ENCODE data around the gene VCAN. TPM values are rescaled to one million over a fixed set of nuclear protein-coding genes. Genes with fewer than 3 reads are reported as not detected.
"Not testable (repeated sequence)": the region's sequence is repeated elsewhere in the genome, so short reads cannot be mapped to it uniquely, and the experiment has no call there.

VCAN gene
- not detected for total RNA-seq

DNA sequence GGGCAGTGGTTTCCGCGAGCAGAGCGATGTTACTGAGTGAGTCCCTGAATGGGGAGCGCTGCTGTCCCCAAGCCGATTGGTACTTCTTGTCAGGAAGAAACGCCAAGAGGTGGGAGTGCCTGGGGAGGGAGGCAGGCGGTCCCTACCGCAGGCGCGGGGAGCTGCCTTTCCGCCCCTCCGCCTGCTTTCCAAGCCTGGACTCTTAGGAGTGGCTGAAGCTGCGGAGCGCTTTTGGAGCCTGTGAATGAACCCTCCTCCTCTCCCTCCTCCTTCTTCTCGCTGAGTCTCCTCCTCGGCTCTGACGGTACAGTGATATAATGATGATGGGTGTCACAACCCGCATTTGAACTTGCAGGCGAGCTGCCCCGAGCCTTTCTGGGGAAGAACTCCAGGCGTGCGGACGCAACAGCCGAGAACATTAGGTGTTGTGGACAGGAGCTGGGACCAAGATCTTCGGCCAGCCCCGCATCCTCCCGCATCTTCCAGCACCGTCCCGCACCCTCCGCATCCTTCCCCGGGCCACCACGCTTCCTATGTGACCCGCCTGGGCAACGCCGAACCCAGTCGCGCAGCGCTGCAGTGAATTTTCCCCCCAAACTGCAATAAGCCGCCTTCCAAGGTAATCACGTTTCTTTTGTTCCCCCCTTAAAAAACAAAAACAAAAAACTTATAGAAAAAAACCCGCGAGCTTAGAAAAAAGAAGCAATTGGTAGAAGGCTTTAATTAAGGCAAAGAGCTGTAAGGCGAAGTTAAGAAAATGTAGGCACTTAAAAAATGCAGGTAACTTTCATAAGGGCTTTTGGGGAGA lies at the start of gene VCAN:
Gene VCAN (plus strand): TSS at position 340 of the 808 bp plus-strand sequence. CDS start 11,775 bp downstream, outside the sequence.
- DNase-seq, result no peak

DNA sequence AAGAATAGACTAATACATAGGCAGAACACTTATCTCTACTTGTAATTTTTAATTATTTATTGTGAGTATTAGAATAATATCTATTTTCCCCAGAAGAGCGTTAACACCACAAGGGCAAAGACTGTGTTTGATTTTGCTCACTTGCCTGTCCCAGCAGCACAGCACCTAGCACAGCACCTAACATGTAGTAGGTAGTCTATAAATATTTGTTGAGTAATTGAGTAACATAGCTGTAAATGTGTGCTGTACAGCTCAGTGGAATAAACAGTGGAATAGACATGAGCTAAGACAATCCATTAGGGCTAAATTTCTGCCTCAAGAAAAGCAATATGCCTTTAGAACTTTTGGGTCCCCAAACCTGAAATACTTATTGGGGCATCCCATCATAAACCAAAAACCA lies 49.3 kb upstream of the VCAN start:
- DNase-seq, result no peak

DNA sequence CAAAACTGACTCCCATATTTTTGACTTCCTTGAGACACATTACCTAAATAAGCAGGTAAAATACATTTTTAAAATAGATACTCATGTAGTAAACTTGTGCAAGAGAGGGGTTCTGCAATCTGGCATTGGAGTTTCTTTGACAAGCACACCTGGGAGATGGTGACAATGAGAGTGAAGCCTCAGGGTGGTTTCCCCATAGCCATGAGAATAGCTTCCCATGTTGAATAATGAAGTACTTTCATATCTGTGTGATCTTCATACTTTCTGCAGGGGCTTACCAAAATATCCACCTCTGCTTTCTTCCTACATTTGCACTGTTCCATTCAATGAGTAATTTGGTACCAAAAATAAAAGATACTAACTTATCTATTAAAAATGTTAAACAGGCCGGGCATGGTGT lies 44.7 kb upstream of the VCAN start:
- DNase-seq, result no peak

DNA sequence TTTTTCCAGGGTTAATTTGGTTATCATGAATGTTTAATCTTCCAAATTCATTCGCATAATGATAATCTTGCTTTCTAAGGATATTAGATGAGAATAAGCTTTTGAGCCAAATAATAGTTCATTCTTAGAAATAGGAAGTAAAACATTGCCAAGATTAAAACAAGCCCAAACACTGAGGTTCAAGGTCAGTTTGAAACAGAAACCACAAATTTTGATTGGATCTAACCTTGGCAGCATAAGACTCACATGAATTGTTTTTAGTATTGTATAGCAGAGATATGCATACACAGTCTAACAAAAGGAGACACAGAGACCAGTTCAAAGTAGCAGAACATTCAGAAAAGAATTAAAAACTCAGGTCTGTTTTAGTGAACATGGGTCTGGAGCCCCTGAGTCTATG lies 43.4 kb upstream of the VCAN start:
- no peak for DNase-seq

DNA sequence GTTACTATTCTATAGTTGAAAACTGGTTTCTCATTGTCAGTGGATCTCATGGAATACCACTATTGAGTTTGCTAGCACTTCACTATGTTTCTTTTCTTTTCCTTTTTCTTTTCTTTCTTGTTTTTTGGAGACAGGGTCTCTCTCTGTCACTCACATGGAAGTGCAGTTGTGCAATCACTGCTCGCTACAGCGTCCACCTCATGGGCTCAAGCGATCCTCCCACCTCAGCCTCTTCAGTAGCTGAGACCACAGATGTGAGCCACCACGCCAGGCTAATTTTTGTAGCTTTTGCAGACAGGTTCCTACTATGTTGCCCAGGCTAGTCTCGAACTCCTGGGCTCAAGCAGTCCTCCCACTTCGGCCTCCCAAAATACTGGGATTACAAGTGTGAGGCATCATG lies 42.7 kb upstream of the VCAN start:
- DNase-seq, result no peak

- peak; percentile 36 for DNase-seq
Observed at GRCh38 chr5:83430130-83431010, 41.2 kb upstream of the VCAN start.

- no peak for DNase-seq
Observed at GRCh38 chr5:83433891-83434290, 37.7 kb upstream of the VCAN start.

GRCh38 chr5:83434946-83435345 lies 36.6 kb upstream of the VCAN start:
- no peak for DNase-seq

DNA sequence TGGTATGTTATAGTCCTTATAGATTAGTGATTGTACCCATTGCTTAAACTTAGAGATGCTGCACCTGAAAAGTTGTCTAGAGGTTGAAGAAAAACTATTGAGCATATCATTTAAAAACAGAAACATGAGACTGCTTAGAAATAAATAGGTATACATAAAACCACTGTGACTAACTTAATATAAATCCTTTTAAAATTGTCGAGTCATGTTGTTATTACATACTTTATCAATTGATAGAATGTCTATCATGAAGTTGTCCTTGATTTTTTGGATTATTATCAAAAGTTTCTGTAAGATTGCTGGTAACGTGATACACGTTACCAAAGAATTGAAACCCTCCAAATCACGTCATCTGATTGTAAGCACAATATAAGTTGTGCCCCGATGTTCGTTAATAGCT lies 35.3 kb upstream of the VCAN start:
- no peak for DNase-seq

- DNase-seq, result not testable (repeated sequence)
Observed at GRCh38 chr5:83437697-83438096, 33.8 kb upstream of the VCAN start.

DNA sequence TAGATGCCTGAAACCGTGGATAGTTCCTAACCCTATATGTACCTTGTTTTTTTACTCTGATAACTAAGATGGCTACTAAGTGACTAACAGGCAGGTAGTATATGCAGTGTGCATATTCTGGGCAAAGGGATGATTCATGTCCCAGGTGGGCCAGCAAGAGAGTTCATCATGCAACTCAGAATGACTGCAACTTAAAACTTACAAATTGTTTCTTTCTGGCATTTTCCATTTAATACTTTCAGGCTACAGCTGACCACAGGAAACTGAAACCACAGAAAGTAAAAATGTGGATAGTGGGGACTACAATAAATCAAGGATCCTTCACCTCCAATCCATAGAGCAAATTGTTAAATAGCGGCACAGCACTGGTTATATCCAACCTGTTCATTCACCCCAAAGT lies 30.7 kb upstream of the VCAN start:
- DNase-seq, result no peak

DNA sequence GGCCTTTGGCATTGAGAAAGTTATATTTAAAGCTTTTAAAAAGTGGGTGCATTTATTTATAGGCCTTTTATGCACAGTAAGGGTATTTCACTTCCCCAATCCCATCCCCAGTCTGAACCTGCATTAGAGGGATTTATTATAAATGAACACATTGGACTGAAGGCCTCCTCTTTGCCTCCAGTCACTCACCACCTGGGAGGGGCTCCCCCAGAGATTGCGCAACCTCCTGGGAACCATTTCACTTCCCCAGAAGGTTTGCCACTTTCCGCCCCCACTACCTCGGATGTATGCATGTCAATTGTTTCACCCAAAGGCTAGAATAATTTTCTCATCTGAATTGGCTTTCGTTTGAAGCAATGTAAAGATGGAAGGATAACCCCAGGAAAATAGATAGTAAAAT lies 29.8 kb upstream of the VCAN start:
- no peak for DNase-seq

DNA sequence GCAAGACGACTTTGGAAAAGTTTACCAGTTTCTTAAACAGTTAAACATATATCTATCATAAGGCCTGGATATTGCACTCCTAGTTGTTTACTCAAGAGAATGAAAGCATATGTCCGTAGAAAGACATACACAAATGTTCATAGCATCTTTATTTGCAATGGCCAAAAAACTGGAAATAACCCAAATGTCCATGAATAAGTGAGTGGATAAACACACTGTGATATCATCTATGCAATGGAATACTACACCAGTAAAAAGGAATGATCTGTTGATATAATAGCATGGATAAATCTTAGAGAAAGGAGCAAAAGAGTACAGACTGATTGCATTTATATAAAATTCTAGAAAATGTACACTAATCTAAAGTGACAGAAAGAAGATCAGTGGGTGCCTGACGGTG lies 28.0 kb upstream of the VCAN start:
- DNase-seq, result no peak

DNA sequence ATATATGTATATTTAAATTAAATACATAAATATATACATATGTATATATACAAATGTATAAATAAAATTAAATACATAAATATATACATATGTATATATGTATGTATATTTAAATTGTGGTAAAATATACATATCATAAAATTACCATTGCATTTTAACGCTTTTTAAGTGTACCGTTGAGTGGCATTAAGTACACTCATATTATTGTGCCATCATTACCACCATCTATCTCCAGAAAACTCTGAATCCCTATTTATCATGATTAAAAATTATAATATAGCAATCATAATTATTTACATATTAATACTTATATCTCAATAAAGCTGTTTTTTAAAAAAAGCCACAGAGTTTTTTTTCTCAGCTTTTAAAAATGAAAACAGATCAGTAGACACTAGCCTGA lies 27.1 kb upstream of the VCAN start:
- no peak for DNase-seq

DNA sequence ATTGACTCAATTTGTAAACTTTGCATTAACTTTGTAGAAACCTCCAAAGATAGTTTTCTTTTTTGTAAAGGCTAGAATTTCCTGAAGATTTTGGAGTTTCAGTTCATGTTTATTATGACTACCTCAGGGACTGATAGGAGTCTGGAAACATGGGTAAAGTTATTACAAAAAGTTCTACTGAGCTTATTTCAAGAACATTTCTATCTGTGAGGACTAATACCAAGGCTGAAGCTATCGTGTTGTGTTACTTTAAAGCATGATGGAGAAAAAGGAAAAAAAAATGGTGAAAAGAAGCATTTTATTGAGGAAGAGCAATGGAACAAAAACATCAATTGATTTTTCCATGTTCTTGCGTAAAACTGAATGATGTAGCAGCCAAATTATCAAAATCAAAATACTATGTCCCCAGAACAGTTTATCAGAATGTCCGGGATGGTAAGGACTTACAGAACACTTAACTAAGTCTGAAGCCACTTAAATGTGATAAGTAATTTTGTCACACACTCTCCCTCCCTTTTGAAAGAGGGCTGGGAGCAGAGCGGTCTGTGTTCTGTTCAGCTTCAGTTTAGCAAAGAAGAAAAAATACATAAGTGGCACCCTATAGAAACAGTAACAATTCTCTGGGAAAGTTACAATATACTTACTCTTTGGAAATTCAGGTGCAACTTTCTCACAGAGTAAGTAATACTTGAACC lies 25.1 kb upstream of the VCAN start:
- DNase-seq, result no peak

GRCh38 chr5:83447533-83447932 lies 24.0 kb upstream of the VCAN start:
- no peak for DNase-seq

DNA sequence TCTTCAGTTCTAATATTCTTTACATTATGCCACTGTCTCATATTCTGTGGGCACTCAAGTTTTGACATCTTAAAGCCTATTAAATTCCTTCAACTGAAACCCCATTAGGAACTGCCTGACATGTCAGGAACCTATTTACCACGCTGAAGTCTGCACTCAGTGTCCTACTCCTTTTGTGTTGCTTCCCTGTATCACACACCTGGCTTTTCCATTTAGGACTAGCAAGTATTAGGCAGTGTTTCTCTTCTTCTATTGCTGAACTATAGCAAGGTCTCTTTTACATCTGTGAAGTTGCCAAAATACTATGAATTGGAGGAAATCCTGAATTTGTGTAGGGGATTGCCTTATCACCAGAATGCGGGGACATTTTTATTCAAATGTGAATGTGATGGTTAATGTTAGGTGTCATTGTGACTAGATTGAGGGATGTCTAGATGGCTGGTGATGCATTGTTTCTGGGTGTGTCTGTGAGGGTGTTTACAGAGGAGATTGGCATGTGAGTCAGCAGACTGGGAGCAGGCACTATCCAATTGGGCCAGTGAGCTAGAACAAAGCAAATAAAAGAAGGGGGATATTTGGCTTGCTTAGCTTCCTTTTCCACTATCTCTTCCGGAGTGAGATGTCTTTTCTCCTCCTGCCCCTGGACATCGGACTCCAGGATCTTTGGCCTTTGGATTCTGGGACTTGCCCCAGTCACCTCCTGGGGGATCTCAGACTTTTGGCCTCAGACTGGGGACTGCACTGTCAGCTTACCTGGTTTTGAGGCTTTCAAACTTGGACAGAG lies 21.2 kb upstream of the VCAN start:
- no peak for DNase-seq

DNA sequence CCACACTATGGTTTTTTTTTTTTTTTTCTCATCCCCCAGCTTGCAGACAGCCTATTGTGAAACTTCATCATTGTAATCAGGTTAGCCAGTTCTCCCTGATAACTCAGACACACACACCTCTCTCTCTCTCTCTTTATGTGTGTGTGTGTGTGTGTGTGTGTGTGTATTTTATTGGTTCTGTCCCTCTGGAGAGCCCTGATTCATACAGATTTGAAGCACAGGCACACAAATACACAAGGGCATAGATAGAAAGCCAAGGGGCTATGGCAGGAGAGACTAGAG lies 20.6 kb upstream of the VCAN start:
- no peak for DNase-seq

- DNase-seq, result no peak
Observed at GRCh38 chr5:83451955-83452354, 19.6 kb upstream of the VCAN start.

DNA sequence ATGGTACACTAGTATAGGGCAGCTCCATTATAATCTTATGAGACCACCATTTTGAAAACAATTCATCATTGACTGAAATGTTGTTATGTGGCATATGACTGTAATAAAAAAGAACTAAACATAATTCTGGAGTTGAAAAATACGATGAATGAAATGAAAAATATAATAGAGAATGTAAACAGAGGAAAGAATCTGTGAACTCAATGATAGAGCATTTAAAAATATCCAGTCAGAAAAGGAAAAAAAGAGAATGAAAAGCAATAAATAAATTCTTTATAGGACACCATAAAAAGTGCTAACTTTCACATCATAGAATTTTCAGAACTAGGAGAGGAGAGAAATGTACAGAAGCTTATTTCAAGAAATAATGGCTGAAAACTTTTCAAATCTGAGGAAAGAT lies 17.6 kb upstream of the VCAN start:
- no peak for DNase-seq

GRCh38 chr5:83464261-83464660 lies 7.3 kb upstream of the VCAN start:
- no peak for DNase-seq

DNA sequence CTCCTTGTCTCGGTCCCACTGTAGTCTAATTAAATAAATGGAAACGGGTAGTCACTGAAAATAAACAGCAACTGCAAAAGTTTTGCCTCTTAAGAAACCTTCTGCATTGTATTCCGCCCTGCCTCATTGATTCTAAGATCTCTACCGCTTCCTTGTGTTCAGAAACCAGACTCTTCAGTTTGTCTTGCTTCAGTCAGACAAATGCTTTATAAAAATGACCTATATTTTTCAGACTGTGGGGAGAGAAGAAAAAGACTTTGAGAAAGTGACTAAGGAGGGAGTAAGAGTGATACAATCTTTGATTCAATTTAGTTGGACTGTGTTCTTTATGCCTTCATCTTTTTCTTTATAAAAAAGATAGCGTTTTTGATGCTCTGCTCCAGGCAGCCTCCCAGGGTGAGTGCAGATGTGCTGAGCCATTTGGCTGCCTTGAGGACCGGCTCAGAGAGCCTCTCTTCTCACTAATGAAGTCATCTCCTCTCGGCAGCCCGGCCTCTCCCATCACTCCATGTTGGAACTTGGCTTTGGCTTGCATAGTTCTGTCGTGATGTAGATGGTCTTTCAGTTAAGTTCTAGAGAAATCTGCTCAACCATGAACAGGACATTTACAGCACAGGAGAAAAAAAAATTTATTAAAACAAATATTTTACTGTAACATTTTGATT lies 4.0 kb upstream of the VCAN start:
- DNase-seq, result no peak

Measured in effector CD4-positive, alpha-beta T cell (primary cell).